ENCODE measurements around the gene NTSR2. TPM values are rescaled to one million over a fixed set of nuclear protein-coding genes. Genes with fewer than 3 reads are reported as not detected.

NTSR2 gene
- total RNA-seq, 1 donor from 2014 or later, result not detected

DNA sequence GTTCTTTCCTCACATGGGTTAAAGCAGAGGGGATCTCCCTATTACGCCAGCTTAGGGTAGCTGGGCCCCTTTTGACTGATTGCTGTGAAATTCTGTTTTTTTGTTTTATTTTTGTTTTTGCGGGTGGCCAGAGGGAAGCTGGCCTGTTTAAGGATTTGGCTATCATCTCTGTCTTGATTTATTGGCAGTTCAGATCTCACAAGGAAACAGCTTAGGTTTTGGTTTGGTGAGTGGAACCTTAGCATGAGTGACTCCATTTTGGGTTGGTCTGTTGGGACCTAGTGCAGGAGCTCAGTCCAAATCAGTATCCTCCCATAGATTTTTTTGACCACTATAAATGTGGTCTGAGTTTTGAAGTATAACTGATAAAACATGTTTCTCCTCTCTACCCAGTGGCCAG is 25.6 kb upstream of the NTSR2 start:
- intact Hi-C loops (cut with micrococcal nuclease), result no loop called here
- no peaks in the 10 kb centered on the region for H3K27me3 Mint-ChIP-seq (ENCODE audit: insufficient read depth)

DNA sequence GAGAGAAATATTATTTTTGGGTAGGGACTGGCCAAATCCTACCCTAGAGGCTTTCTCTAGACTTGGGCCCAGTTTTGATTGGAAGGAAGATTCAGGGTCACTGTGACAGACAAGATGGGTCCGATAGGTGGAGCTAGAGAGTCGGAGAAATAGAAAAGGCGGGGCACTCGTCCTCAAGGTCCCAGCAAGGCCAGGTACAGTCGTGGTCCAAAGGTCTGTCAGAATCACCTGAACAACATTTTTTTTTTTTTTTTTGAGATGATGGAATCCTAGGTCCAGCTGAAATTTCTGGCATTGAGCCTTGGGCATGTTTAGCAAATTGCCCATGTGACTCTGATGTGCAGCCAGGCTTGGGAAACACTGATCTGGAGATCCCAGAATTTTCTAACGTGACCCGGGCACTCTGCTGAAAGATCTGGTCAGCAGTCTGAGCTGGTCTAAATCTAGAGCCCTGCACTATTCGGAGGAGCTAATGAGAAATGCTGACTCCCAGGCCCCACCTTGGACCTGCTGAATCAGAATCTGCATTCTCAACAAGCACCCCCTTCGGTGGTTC is 23.0 kb upstream of the NTSR2 start:
- intact Hi-C loops (cut with micrococcal nuclease), result loop anchor here (1.0 to 5.0 kb wide), 5 partner anchors 51 to 1024 kb away; partner anchors contain the start of gene TRIB2
- Mint-ChIP-seq H3K4me1 (ENCODE audit: low read depth) (peaks cover 7% of the 10 kb centered on the region), H3K27ac (no peak overlapping the region), H3K4me3 (no peak overlapping the region), H3K27me3 (ENCODE audit: insufficient read depth) (no peaks in the 10 kb centered on the region), H3K36me3 (ENCODE audit: low read depth) (no peaks in the 10 kb centered on the region), H3K9me3 (no peaks in the 10 kb centered on the region)
- DNase-seq (ENCODE audit: low spot score), result peak; percentile 35

More for the DNA sequence above, 25.6 kb upstream of the NTSR2 start:
- Mint-ChIP-seq H3K36me3 (ENCODE audit: low read depth) (no peaks in the 10 kb centered on the region), H3K27ac (no peak overlapping the region), H3K9me3 (no peaks in the 10 kb centered on the region), H3K4me1 (ENCODE audit: low read depth) (no peaks in the 10 kb centered on the region), H3K4me3 (no peak overlapping the region)
- no peak for DNase-seq (ENCODE audit: low spot score)

DNA sequence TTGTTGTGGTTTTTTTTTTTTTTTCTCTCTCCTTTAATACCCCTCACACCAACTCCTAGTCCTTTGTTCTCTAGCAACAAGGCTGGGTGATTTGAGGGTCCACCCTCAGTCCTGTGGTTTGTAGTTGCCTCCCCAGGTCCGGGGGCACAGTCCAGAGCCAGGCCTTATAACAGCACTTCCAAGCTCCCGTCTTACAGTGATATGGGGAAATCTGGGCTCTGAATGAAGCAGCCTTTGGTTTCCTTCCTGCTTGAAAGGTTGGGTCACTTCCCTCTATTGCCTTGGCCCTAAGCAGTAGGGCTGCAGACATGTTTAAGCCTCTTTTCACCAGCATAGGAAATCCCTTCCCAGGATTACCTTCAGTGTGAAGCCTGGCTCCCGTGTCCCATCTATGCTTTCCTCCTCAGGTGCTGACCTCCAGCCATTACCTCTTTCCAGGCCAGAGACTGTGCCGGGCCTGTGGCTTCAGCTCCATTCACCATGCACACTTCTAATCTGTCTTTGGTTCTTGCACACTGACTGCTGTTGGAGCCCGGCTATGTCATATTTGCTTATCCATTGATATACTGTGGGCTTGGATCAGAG is 21.2 kb upstream of the NTSR2 start:
- no peak for DNase-seq (ENCODE audit: low spot score)
- Mint-ChIP-seq H3K4me3 (no peak overlapping the region), H3K36me3 (ENCODE audit: low read depth) (no peaks in the 10 kb centered on the region), H3K27ac (no peak overlapping the region), H3K4me1 (ENCODE audit: low read depth) (peaks cover 10% of the 10 kb centered on the region), H3K9me3 (no peaks in the 10 kb centered on the region), H3K27me3 (ENCODE audit: insufficient read depth) (peaks cover 7% of the 10 kb centered on the region)
- intact Hi-C loops (cut with micrococcal nuclease), result loop anchor here (5.0 kb wide), 2 partner anchors 601 to 1026 kb away; partner anchors contain the start of gene TRIB2

DNA sequence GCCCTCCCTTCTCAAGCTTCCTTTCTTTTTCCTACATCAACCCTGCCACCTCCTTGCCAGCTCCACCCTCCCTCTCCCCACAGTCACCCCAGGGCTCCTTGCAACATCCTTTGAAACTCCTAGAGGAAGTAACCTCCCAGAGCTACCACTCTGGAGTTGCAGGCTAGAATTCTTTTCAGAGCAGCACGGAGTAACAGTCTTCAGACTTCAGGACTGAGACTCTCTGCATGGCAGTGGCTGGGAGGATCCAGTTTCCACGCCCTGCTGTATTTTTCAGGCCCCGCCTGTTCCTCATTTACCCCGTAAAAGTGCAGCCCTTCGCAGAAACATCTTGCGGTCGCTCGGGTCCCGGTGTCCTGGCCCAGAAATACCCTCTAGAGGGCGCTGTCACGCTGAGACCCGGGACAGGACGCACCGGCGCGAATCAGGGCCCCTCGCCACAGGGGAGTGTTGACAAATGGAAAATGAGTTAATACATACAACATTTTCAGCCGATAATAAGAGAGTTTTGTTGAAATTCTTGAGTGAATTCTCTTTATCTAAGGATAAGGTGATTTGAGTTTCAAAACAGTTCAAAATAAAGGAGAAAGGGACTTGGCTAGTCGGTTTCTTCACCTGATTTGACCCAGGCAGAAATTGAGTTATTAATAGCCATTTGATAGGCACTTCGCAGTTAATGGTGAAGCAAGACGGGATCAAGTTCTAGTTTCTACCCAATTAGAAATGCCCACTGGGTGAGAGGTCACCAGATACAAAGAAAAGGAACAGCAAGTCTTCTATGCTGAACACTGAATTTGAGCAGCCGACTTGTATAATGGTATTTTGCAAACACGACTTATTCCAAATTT is 18.5 kb upstream of the NTSR2 start:
- no peaks in the 10 kb centered on the region for H3K36me3 Mint-ChIP-seq (ENCODE audit: low read depth)
- H3K27ac Mint-ChIP-seq, result no peak overlapping the region
- peaks cover 26% of the 10 kb centered on the region for H3K27me3 Mint-ChIP-seq (ENCODE audit: insufficient read depth)
- H3K9me3 Mint-ChIP-seq, result no peaks in the 10 kb centered on the region
- intact Hi-C loops (cut with micrococcal nuclease), result loop anchor here (1.0 to 5.0 kb wide), 3 partner anchors 58 to 1319 kb away; partner anchors contain the start of gene LPIN1
- peak; percentile 78 for DNase-seq (ENCODE audit: low spot score)
- H3K4me1 Mint-ChIP-seq (ENCODE audit: low read depth), result peaks cover 10% of the 10 kb centered on the region
- H3K4me3 Mint-ChIP-seq, result peak overlapping the region; percentile 37

DNA sequence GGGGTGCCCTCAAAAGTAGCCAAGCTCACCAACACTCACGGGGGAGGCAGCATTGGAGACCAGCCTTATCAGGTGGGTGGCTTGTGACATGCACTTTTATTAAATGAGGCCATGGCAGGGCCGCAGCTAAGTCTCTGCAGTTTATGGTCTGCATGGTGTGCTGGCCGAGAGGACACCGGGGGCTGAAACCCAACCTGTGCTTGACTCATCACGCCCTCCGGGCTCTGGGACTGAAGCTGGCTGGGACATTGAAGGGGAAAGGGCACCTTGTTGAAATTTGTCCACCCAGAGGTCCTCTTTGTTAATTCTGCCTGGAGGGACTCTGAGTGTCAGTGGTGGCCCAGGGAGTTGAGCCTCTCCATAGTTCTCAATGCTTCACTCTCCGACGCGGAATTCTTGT is 17.7 kb upstream of the NTSR2 start:
- Mint-ChIP-seq H3K27me3 (ENCODE audit: insufficient read depth) (peaks cover 30% of the 10 kb centered on the region), H3K27ac (no peak overlapping the region), H3K4me3 (no peak overlapping the region), H3K36me3 (ENCODE audit: low read depth) (no peaks in the 10 kb centered on the region), H3K4me1 (ENCODE audit: low read depth) (peaks cover 10% of the 10 kb centered on the region), H3K9me3 (no peaks in the 10 kb centered on the region)
- intact Hi-C loops (cut with micrococcal nuclease), result loop anchor here (1.0 to 5.0 kb wide), 3 partner anchors 59 to 1320 kb away; partner anchors contain the start of gene LPIN1
- no peak for DNase-seq (ENCODE audit: low spot score)

DNA sequence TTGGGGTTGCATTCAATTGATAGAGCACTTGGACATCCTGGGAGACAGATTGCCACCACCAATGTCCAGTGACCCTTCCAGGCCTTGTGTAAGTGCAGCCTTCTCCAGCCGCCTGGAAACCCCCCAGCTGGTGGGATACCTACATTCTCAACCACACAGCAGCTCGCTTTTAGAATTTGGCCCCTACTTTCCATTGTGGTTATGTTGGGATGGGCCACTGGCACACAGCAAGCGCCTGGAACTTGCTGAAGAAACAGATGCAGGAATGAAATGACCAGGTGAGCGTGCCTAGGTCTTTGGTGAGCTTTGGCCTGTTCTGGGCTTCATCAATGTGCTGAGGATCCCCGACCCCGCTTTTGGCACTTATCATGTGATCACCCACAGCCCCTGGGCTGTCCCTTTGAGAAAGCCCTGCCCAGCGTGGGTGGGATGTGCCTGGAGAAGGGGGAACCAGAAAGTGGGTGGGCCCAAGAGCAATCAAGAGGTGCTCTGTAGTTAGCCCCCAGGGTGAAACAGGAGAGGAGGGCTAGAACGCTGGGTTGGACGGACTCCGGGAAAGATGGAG is 16.0 kb upstream of the NTSR2 start:
- intact Hi-C loops (cut with micrococcal nuclease), result loop anchor here (5.0 kb wide), 1 partner anchor 1321 kb away; no protein-coding TSS in a partner anchor
- peaks cover 35% of the 10 kb centered on the region for H3K27me3 Mint-ChIP-seq (ENCODE audit: insufficient read depth)
- peaks cover 10% of the 10 kb centered on the region for H3K4me1 Mint-ChIP-seq (ENCODE audit: low read depth)
- DNase-seq (ENCODE audit: low spot score), result no peak
- no peak overlapping the region for H3K4me3 Mint-ChIP-seq
- H3K36me3 Mint-ChIP-seq (ENCODE audit: low read depth), result no peaks in the 10 kb centered on the region
- H3K9me3 Mint-ChIP-seq, result no peaks in the 10 kb centered on the region
- H3K27ac Mint-ChIP-seq, result no peak overlapping the region

DNA sequence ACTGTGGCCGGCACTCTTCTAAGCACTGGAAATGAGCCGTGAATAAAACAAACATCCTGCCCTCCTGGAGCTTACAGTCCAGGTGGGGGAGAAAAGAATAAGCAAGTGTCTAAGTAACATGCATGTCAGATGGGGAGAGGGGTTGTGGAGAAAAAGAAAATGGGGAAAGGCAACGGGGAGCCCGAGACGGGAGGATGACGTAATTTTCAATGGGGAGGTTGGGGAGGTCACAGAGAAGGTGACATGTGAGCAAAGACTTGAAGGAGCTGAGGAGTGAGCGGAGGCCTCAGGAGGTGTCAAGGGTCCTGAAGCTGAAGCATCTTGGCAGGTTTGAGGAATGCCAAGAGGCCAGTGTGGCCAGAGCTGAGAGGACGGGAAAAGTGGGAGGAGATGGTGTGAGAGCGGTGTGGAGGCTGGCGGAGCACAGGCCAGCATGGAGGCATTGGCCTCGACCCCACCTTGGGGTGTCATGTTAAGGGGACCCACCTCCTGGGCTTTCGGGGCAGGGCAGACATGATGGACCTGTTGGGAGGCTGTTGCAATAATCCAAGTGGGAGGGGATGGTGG is 15.0 kb upstream of the NTSR2 start:
- Mint-ChIP-seq H3K27ac (no peak overlapping the region), H3K27me3 (ENCODE audit: insufficient read depth) (peaks cover 35% of the 10 kb centered on the region), H3K4me1 (ENCODE audit: low read depth) (peaks cover 10% of the 10 kb centered on the region), H3K4me3 (no peak overlapping the region), H3K36me3 (ENCODE audit: low read depth) (no peaks in the 10 kb centered on the region), H3K9me3 (no peaks in the 10 kb centered on the region)
- intact Hi-C loops (cut with micrococcal nuclease), result loop anchor here (5.0 kb wide), 2 partner anchors 553 to 1322 kb away; a partner anchor contains a TSS
- no peak for DNase-seq (ENCODE audit: low spot score)

DNA sequence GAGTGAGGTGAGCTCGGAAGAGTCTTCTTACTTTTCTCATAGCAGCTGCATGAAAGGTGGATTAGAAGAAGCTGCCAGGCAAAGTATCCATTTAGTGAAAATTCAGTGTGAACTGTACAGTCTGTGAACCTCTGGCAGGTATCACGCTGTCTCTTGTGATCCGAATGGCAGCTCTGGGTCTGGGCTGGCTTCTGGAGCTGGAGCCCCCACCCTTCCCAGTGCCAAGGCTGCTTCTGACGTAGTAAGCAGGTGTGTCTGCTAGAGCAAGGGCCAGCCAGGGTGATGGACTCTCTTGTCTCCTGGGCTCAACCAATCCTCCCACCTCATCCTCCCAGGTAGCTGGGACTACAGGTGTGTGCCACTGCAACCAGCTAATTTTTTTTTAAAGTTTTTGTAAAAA is 14.0 kb upstream of the NTSR2 start:
- no peaks in the 10 kb centered on the region for H3K9me3 Mint-ChIP-seq
- peaks cover 40% of the 10 kb centered on the region for H3K27me3 Mint-ChIP-seq (ENCODE audit: insufficient read depth)
- no peak overlapping the region for H3K27ac Mint-ChIP-seq
- intact Hi-C loops (cut with micrococcal nuclease), result loop anchor here (5.0 kb wide), 1 partner anchor 552 kb away; a partner anchor contains a TSS
- H3K36me3 Mint-ChIP-seq (ENCODE audit: low read depth), result no peaks in the 10 kb centered on the region
- peaks cover 10% of the 10 kb centered on the region for H3K4me1 Mint-ChIP-seq (ENCODE audit: low read depth)
- no peak for DNase-seq (ENCODE audit: low spot score)
- no peak overlapping the region for H3K4me3 Mint-ChIP-seq

DNA sequence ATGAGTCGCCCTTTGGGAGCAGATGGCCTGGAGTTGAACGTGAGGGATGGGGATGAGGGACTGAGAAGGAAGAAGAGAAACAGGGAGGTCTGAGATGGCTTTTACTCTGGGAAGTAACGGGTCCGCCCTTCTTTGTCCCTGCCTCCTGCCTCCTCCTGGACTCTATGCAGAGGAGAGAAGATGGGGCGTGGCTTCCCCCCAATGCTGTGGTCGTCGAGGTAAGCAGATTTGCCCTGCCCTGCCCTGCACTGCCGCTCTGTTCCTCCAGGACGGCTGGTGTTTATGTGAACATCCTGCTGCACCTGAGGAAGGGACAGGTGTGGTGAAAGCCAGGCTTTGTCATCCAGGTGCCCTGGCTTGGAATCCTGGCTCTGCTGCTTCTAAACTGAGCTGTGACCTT is 13.5 kb upstream of the NTSR2 start:
- Mint-ChIP-seq H3K27ac (no peak overlapping the region), H3K4me1 (ENCODE audit: low read depth) (peaks cover 7% of the 10 kb centered on the region), H3K9me3 (no peaks in the 10 kb centered on the region), H3K4me3 (no peak overlapping the region), H3K27me3 (ENCODE audit: insufficient read depth) (peaks cover 45% of the 10 kb centered on the region), H3K36me3 (ENCODE audit: low read depth) (no peaks in the 10 kb centered on the region)
- no peak for DNase-seq (ENCODE audit: low spot score)
- intact Hi-C loops (cut with micrococcal nuclease), result loop anchor here (5.0 kb wide), 1 partner anchor 551 kb away; a partner anchor contains a TSS

DNA sequence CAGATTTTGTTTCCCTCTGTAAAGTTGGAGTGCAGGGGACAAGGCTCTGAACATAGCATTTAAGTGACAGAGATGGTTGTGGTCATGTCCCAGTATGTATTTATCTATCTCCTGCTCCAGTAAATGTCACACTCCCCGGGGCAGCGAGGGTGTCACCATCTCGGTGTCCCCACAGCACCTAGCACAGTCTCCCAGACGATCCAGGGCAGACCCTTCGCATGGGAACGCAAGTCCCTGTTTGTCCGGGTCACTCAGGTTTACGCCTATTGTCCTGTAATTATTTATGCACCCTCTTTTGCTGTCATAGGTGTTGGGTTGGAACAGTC is 12.6 kb upstream of the NTSR2 start:
- H3K4me1 Mint-ChIP-seq (ENCODE audit: low read depth), result no peaks in the 10 kb centered on the region
- H3K27me3 Mint-ChIP-seq (ENCODE audit: insufficient read depth), result peaks cover 50% of the 10 kb centered on the region
- no peak overlapping the region for H3K27ac Mint-ChIP-seq
- H3K9me3 Mint-ChIP-seq, result no peaks in the 10 kb centered on the region
- intact Hi-C loops (cut with micrococcal nuclease), result loop anchor here (1.0 to 5.0 kb wide), 3 partner anchors 204 to 850 kb away; a partner anchor contains a TSS
- DNase-seq (ENCODE audit: low spot score), result no peak
- H3K36me3 Mint-ChIP-seq (ENCODE audit: low read depth), result no peaks in the 10 kb centered on the region
- H3K4me3 Mint-ChIP-seq, result no peak overlapping the region

DNA sequence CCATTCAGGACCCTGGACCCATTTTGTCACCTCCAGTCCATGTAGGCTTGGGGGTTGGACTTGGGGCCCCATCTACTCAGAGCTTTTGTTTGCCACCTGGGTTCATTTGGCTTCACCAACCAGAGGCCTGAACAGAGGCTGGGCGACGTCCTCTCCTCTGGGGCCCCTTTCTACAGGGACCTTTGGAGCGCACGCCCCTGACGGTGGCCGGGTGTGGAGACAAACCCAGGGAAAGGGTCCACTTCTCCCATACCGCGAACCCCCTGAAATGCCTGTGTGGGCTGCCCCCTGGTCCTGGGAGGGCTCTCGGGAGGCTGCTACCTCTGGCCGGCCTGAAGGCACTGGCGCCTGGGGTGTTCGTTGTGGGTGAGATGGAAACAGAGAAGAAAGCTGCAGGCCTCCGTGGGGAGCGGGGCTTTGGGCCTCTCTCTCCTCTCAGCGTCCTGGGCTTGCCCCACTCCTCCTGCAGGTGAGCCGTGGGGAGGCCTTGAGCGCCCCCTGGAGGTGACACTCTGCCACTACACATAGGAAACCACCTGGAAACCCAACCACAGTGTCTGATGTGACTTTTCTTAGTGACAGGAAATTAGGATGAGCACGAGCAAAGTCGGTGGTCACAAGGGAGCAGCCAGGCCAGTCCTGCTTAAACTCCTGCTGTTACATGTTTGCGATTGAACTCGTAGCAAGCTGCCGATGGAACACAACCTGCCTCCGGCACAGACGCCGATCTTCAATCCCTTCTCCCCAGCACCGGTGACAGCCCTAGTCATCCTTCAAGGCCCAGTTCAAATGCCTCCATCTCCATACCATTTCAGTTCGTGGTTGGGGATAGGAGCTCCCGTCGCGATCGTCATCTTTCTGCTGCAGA is 12.0 kb upstream of the NTSR2 start:
- H3K9me3 Mint-ChIP-seq, result no peaks in the 10 kb centered on the region
- H3K27me3 Mint-ChIP-seq (ENCODE audit: insufficient read depth), result peaks cover 53% of the 10 kb centered on the region
- peak; percentile 42 for DNase-seq (ENCODE audit: low spot score)
- intact Hi-C loops (cut with micrococcal nuclease), result loop anchor here (1.0 to 5.0 kb wide), 3 partner anchors 204 to 850 kb away; a partner anchor contains a TSS
- no peaks in the 10 kb centered on the region for H3K4me1 Mint-ChIP-seq (ENCODE audit: low read depth)
- H3K4me3 Mint-ChIP-seq, result no peak overlapping the region
- no peaks in the 10 kb centered on the region for H3K36me3 Mint-ChIP-seq (ENCODE audit: low read depth)
- no peak overlapping the region for H3K27ac Mint-ChIP-seq

Data from activated T-helper 1 cell treated with anti-CD3 and anti-CD28 coated beads, Interleukin-12 subunit alpha, Interleukin-12 subunit beta, Interleukin-2, Interleukin-4 antibody, amounts not matched to agents 30 ng/mL and 10 ng/mL and 1 ng/mL, durations not matched to agents 14 hours and 24 hours and 36 hours (primary cell).